Smooth muscle cell of bladder (primary cell): ENCODE results near the gene RBM8A. TPM values are rescaled to one million over a fixed set of nuclear protein-coding genes. Genes with fewer than 3 reads are reported as not detected.

Source experiments
- total RNA-seq: library from RNA; depleted of rRNA; stranded (reverse); fragments of >200 nt; gene quantifications from 2 replicates; pipeline ENCODE4 v1.2.3, GENCODE V29; 2014

RBM8A gene
- 90.9 and 108 TPM in 2 replicates for total RNA-seq

DNA sequence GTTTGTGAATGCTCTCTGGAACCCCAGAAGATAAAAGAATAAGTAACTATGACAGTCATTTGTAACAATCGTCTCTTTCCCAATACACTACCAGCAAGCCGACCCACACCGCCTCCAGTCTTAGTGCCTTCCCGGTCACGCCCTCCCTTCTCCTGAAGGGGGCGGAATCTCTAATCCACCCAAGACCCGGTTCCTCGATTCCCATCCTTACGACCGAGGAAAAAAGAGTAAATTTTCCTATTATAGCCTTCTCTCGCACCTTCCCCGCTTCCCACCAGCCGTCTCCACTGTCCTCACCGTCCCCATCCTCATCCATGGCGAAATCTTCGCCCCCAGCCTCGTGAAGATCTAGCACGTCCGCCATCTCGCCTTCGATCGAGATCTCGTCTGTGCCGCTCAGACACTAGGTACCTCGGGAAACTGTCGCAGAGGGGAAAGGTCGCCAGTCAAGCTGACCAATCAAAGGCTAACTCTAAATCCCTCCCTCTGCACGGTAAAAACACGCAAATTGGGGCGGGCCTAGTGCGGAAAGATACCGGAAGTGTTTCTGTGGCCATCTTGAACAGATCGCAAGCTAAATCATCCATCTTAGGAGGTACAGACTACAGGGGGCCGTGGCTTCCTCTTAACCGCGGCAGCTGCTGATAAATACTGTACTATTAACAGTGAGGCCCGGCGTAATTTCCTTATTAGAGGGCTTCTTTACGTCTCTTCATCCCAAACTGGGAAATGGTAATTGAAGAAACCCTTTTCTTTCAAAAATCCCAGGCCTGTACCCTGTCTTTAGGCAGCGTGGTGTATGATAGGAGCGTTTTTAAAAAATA is at the start of gene RBM8A:
TSS of gene RBM8A (minus strand) at position 422 of the 824 bp plus-strand sequence. CDS start at position 364, 58 bp downstream.

GRCh38 chr1:145964328-145965118 is 37.2 kb upstream of the RBM8A start, which contains the start of the genes ANKRD34A and POLR3GL:
TSS of gene ANKRD34A (minus strand) at chr1:145964575. CDS start at chr1:145961759, 2,816 bp downstream.
TSS of gene POLR3GL (plus strand) at chr1:145964690. CDS start at chr1:145974866, 10,176 bp downstream.

DNA sequence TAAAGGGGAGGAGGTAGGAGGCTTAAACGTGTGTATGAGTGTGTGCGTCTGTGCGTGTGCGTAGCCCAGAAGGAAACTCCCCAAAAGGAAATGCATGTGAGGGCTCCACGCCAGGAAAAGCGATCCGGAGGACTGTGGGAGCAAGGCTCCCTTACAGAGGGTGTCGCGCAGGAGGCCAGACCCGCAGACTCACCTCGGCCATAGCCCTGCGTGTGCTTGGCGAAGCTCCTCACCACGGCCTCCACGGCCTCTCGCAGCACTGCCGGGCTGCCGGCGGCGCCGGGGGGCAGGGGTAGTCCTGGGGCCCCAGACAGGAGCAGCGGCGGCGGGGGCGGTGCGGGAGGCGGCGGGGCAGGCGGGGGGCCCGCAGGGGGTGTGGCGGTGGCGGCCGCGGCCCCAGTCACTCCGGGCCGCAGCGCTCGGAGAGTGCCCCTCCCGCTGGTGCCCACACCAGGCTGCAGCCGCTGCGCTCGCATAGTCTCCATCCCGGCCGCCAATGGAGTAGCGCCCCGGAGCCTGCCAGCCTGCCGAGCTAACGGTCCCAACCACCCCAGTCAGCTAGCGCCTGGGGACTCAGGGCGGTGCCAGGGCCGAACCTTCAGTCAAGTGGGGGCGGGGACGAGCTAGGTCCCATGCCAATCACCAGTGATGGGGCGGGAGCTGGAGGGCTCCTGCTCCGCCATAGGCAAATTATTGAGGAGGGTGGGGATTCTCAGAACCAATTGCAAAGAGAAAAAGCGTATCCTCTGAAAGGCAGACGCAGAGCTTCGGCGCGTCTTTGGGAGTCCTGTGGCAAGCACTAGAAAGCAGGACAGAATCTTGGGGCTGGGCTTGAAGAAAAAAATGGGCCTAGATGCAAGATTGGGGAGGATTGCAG is 30.4 kb upstream of the RBM8A start, which contains the start of gene LIX1L:
TSS of gene LIX1L (minus strand) at position 575 of the 877 bp plus-strand sequence. CDS start at position 485, 90 bp downstream.

GRCh38 chr1:145918144-145918991 is 8.9 kb downstream of the RBM8A start, which contains the start of gene PEX11B:
TSS of gene PEX11B (minus strand) at chr1:145918717. CDS start at chr1:145918688, 29 bp downstream.

DNA sequence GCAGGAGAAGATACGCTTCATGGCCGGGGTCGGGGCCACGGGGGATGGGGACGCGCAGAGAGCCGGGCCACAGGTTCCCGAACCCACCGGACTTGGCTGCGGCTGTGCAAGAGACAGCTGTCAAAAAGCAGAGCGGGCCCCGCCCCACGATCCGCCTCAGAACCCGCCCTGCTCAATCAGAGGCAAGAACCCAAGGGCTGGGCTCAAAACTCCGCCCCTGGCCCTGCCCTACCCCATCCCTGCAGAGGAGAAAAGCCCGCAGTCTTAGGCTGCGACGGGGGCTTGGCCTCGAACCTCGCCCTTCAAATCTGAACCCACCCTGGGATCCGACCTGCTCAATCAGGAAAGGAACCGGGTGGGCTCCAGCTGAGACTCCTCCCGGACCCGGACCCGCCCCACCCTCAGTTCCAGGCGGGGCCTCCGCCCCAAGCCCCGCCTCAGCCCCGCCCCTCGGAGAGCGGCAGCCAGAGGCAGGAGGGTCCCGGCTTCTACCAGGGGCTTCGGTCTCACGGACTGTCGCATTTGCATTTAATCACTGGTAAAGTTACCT is 41.5 kb downstream of the RBM8A start, which contains the start of gene ANKRD35:
TSS of gene ANKRD35 (minus strand) at position 129 of the 550 bp plus-strand sequence. CDS start at position 21, 108 bp downstream.

Other genes with a start within 250 kb of the RBM8A start
- 0.28 and 0.46 TPM in 2 replicates for gene PDZK1, start 220.1 kb downstream of the RBM8A start, total RNA-seq
- not detected in 2 replicates for gene CD160, start 208.0 kb downstream of the RBM8A start, total RNA-seq
- gene RNF115, start 103.4 kb downstream of the RBM8A start, total RNA-seq = 10.2 and 11.4 TPM in 2 replicates
- gene POLR3C, start 103.3 kb downstream of the RBM8A start, total RNA-seq = 28.3 and 29.0 TPM in 2 replicates
- 2.4 and 2.7 TPM in 2 replicates for gene NUDT17, start 81.9 kb downstream of the RBM8A start, total RNA-seq
- gene PIAS3, start 68.4 kb downstream of the RBM8A start, total RNA-seq = 4.3 and 4.8 TPM in 2 replicates
- 1.9 and 2.0 TPM in 2 replicates for gene ANKRD35, start 41.6 kb downstream of the RBM8A start, total RNA-seq
- gene ITGA10, start 17.4 kb downstream of the RBM8A start, total RNA-seq = 0.28 TPM in 2 replicates
- 24.9 and 26.4 TPM in 2 replicates for gene PEX11B, start 8.8 kb downstream of the RBM8A start, total RNA-seq
- gene LIX1L, start 30.5 kb upstream of the RBM8A start, total RNA-seq = 10.2 and 15.6 TPM in 2 replicates
- 0.14 and 0.18 TPM in 2 replicates for gene ANKRD34A, start 37.1 kb upstream of the RBM8A start, total RNA-seq
- gene POLR3GL, start 37.2 kb upstream of the RBM8A start, total RNA-seq = 15.9 and 18.9 TPM in 2 replicates
- 46.4 and 229 TPM in 2 replicates for gene TXNIP, start 69.1 kb upstream of the RBM8A start, total RNA-seq
- not detected in 2 replicates for gene HJV, start 94.3 kb upstream of the RBM8A start, total RNA-seq
- 1.4 and 2.5 TPM in 2 replicates for gene NBPF10, start 217.3 kb upstream of the RBM8A start, total RNA-seq